ENCODE measurements around the gene ADARB2.
A peak's percentile ranks its signal among the peaks of the same experiment; 100 is the strongest.

ADARB2 gene

DNA sequence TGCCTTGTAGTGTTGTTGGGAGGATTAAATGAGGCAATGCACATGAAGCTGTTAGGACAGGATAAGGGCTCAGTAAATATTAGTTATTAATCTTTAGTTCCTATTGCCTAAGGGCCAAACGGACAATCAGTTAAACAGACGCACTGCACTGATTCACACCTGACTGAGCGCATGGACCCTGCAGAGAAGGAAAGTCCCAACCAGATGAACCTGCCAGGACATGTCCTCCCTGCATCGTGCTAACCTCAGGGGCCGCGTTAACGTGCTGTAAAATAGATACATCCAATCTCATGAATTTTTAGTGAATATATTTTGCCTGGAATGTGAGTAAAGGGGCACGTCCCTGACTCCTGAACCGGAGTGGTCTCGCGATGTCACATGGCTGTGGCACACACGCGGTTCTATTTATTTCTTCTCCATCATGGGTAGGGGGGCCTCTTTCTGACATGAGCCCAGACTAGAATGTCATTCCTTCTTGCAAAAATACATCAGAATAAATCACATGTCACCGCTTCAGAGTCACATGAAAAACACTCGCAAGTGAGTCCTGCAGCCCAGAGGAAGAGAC is 12.3 kb downstream of the ADARB2 start:
- Mint-ChIP-seq H3K36me3 (no peaks in the 10 kb centered on the region), H3K27ac (no peak overlapping the region), H3K4me3 (no peak overlapping the region), H3K9me3 (no peaks in the 10 kb centered on the region), H3K4me1 (no peaks in the 10 kb centered on the region), H3K27me3 (peaks cover 13% of the 10 kb centered on the region)
- DNase-seq (ENCODE audit: low spot score in 2 of 2) (no peak), ATAC-seq (ENCODE audit: low read depth) (no peak)

DNA sequence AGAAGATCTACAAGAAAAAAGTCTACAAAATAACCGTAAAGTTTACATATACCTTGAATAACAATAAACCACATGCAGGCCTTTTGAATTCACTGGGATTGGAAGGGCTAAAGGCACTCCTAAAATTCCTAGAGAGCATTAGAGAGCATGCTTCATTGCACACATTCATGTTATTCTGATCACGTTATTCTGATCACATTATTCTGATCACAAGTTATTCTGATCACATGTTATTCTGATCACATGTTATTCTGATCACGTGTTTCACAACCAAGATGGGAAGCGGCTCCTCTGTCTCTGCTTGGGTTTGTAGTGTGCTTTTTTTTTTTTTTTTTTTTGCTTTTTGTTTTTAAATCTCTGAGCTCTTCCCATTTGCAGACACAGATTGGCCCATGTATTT is 20.5 kb downstream of the ADARB2 start:
- no peak overlapping the region for H3K4me3 Mint-ChIP-seq
- peaks cover 5% of the 10 kb centered on the region for H3K4me1 Mint-ChIP-seq
- peaks cover 27% of the 10 kb centered on the region for H3K27me3 Mint-ChIP-seq
- peaks cover 2% of the 10 kb centered on the region for H3K9me3 Mint-ChIP-seq
- H3K27ac Mint-ChIP-seq = no peak overlapping the region
- ATAC-seq (ENCODE audit: low read depth) = no peak
- no peak for DNase-seq (ENCODE audit: low spot score in 2 of 2)
- peaks cover 2% of the 10 kb centered on the region for H3K36me3 Mint-ChIP-seq

DNA sequence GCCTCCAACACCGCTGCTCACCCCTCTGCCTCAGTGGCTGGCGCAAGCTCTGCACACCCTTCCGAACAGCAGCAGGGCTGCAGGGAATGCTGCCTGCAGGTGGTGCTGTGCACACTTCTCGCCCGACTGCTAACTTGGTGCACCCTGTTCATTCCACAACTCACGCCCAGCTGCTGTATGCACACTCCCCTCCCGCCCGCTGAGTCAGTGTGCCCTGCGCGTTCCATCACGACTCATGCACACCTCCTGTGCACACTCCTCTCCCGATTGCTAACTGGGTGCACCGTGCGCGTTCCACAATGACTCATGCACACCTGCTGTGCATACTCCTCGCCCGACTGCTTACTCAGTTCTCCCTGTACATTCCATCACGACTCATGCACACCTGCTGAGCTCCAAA is 21.5 kb downstream of the ADARB2 start:
- peaks cover 5% of the 10 kb centered on the region for H3K4me1 Mint-ChIP-seq
- no peak overlapping the region for H3K27ac Mint-ChIP-seq
- H3K9me3 Mint-ChIP-seq = peaks cover 2% of the 10 kb centered on the region
- peaks cover 2% of the 10 kb centered on the region for H3K36me3 Mint-ChIP-seq
- no peak overlapping the region for H3K4me3 Mint-ChIP-seq
- DNase-seq (ENCODE audit: low spot score in 2 of 2) (no peak), ATAC-seq (ENCODE audit: low read depth) (peak; percentile 64)
- H3K27me3 Mint-ChIP-seq = peaks cover 30% of the 10 kb centered on the region

DNA sequence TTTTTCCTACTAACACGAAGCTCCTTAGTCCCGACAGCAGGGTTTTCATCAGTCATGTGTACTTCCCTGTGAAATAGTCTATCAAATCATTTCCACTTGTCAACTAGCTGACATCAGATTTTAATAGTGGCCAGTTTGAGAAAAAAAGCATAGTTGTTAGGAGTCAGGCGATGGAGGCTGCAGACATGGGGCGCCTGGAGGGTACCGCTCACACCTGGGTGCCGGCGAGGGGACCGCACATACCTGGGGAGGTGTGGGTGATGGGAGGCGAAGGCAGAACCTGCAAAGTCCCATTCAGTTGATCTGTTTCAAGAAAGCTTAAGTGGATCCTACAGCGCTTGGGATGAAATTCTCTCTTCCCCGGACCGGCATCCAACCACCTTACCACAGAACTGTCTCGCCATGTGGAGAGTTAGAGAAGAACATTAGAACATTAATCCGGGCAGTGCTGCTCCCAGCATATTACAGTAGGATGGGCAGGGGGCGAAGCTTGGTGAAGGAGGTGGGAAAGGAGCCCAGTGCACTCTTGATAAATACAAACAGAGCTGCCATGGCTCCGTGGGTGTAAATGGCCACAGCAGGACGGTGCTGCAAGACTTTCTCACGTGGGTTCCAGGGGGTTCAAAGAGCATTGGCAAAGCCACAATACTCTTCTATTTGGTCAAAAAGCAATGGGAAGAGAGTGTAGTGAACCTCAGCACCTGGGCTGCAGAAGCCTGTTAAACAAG is 24.2 kb downstream of the ADARB2 start:
- no peak for DNase-seq (ENCODE audit: low spot score in 2 of 2)
- Mint-ChIP-seq H3K27me3 (peaks cover 28% of the 10 kb centered on the region), H3K36me3 (peaks cover 2% of the 10 kb centered on the region), H3K4me1 (peaks cover 5% of the 10 kb centered on the region), H3K9me3 (peaks cover 2% of the 10 kb centered on the region), H3K27ac (no peak overlapping the region), H3K4me3 (no peak overlapping the region)
- ATAC-seq (ENCODE audit: low read depth) = no peak

DNA sequence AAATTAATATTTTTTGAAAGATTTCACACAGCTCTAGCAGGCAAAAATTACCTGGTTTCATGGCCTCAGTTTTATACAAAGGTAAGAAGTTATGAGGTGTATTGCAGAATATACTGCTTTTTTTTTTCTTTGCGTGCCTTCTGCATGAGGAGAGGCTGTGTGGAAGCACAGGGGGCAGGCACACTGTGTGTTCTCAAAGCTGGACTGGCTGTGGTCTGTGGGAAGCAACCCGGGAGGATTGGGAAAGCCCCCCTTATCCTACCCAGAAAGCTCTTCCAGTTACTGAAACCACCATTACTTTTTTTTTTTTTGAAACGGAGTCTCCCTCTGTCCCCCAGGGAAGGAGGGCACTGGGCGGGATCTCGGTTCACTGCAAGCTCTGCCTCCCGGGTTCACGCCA is 25.0 kb downstream of the ADARB2 start:
- no peak for DNase-seq (ENCODE audit: low spot score in 2 of 2)
- Mint-ChIP-seq H3K27me3 (peaks cover 26% of the 10 kb centered on the region), H3K4me3 (no peak overlapping the region), H3K36me3 (peaks cover 2% of the 10 kb centered on the region), H3K9me3 (peaks cover 2% of the 10 kb centered on the region), H3K27ac (no peak overlapping the region), H3K4me1 (peaks cover 5% of the 10 kb centered on the region)
- no peak for ATAC-seq (ENCODE audit: low read depth)

DNA sequence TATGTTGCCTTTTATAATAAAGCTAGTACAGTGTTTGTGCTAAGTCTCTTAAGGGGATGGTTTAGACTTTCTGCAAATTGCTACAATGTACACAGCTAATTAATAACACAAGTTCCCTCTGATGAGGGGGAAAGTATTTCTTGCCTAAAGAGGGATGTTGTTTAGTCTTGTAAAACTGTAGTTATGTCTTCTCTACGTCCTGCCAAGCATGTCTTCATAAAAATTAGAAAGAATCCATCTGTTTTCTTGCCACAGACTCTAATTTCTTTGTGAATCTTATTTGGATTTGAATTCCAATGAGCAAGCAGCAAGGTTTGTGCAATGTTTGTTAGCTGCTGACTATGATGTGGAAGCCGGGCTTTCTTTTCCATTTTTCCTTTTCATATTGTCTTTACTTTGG is 28.2 kb downstream of the ADARB2 start:
- peaks cover 27% of the 10 kb centered on the region for H3K27me3 Mint-ChIP-seq
- no peak overlapping the region for H3K4me3 Mint-ChIP-seq
- H3K9me3 Mint-ChIP-seq = peaks cover 2% of the 10 kb centered on the region

DNA sequence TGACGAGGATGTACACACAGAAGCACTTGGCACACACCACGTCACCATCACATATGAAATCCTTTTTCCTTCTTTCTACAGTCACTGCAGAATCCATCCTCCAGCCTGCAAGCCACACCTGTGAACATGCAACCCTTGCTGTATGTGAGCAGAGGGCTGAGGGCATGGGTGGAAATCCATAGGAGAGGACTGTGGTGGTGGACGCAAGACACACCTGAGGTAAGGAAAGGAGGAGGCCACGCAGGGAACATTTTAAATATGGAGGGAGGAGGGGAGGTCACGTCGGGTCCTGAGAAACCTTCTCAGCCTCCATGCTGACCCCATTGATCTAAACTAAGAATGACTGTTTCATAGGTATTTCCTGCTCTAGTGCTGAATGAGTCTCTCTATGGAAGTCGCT is 28.6 kb downstream of the ADARB2 start:
- no peak overlapping the region for H3K27ac Mint-ChIP-seq
- peaks cover 11% of the 10 kb centered on the region for H3K4me1 Mint-ChIP-seq
- no peak overlapping the region for H3K4me3 Mint-ChIP-seq
- H3K27me3 Mint-ChIP-seq = peaks cover 27% of the 10 kb centered on the region
- DNase-seq (ENCODE audit: low spot score in 2 of 2) (no peak), ATAC-seq (ENCODE audit: low read depth) (no peak)
- H3K9me3 Mint-ChIP-seq = peaks cover 2% of the 10 kb centered on the region
- H3K36me3 Mint-ChIP-seq = peaks cover 2% of the 10 kb centered on the region

More for the DNA sequence above, 28.2 kb downstream of the ADARB2 start:
- Mint-ChIP-seq H3K4me1 (peaks cover 11% of the 10 kb centered on the region), H3K27ac (no peak overlapping the region), H3K36me3 (peaks cover 2% of the 10 kb centered on the region)
- DNase-seq (ENCODE audit: low spot score in 2 of 2) (no peak), ATAC-seq (ENCODE audit: low read depth) (no peak)

DNA sequence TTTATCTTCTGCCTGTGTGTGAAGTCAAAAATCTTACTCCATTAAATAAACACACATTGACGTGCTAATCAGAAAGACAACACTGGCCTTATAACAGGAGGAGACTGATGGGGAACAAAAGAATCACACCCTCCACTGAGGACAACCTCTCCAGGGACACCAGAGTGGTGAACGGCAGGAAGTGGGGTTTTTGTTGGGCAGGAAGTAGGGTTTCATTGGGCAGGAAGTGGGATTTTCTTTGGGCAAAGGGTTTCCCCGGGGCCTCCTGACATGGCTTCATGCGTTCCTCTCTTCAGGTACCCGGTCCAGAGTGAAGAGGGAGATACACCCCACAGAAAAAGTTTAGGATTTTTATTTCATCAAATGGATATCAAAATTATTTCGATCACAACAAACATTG is 30.6 kb downstream of the ADARB2 start:
- peak; percentile 80 for ATAC-seq (ENCODE audit: low read depth)
- no peak overlapping the region for H3K4me3 Mint-ChIP-seq
- no peak overlapping the region for H3K27ac Mint-ChIP-seq

DNA sequence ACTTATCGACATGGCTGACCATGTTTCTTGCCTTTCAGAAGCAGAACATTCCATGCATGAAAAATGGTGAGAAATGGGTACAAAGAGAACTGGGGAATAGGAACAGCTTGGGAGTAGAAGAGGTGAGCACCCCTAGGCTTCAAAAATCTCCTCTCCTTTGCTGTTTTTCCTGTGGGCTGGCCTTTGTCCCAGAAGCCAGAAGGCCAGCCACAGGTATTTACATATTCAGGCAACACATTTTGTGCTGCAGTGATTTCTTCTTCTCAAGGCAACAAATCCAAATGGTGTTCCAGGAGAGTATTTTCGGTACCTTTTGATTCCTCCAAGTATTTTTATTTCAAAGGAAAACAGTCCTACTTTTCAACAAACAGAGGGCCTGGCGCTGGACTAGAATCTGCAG is 31.1 kb downstream of the ADARB2 start:
- H3K27ac Mint-ChIP-seq = no peak overlapping the region
- no peak for ATAC-seq (ENCODE audit: low read depth)
- no peaks in the 10 kb centered on the region for H3K36me3 Mint-ChIP-seq
- no peak overlapping the region for H3K4me3 Mint-ChIP-seq
- no peaks in the 10 kb centered on the region for H3K9me3 Mint-ChIP-seq
- H3K4me1 Mint-ChIP-seq = peaks cover 11% of the 10 kb centered on the region
- H3K27me3 Mint-ChIP-seq = peaks cover 32% of the 10 kb centered on the region
- DNase-seq (ENCODE audit: low spot score in 2 of 2) = no peak

More for the DNA sequence above, 30.6 kb downstream of the ADARB2 start:
- peaks cover 32% of the 10 kb centered on the region for H3K27me3 Mint-ChIP-seq
- DNase-seq (ENCODE audit: low spot score in 2 of 2) = peak in 1 of 2 donors; percentile 16
- peaks cover 11% of the 10 kb centered on the region for H3K4me1 Mint-ChIP-seq
- H3K36me3 Mint-ChIP-seq = no peaks in the 10 kb centered on the region
- no peaks in the 10 kb centered on the region for H3K9me3 Mint-ChIP-seq

DNA sequence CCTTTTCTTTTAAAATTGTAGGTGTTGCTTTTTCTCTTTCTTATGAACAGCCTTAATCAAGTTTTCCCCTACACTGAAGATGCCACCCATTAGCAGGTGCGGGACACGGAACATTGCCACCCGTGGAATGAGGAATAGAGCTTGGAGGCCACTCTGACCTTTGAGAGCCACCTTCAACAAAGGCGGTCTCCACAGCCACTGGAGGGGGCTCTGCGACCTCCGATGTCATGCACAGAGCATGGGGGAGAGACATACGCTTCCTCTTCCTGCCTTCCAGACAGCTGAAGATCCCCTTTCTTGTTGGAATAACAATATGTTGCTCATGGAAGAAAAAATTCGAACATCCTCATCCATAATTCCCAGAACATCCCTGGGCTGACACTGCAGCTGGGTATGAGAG is 39.1 kb downstream of the ADARB2 start:
- ATAC-seq (ENCODE audit: low read depth) = no peak
- H3K4me3 Mint-ChIP-seq = no peak overlapping the region
- H3K27ac Mint-ChIP-seq = no peak overlapping the region
- no peaks in the 10 kb centered on the region for H3K9me3 Mint-ChIP-seq
- H3K4me1 Mint-ChIP-seq = peaks cover 3% of the 10 kb centered on the region
- peaks cover 23% of the 10 kb centered on the region for H3K27me3 Mint-ChIP-seq
- H3K36me3 Mint-ChIP-seq = no peaks in the 10 kb centered on the region
- DNase-seq (ENCODE audit: low spot score in 2 of 2) = no peak

DNA sequence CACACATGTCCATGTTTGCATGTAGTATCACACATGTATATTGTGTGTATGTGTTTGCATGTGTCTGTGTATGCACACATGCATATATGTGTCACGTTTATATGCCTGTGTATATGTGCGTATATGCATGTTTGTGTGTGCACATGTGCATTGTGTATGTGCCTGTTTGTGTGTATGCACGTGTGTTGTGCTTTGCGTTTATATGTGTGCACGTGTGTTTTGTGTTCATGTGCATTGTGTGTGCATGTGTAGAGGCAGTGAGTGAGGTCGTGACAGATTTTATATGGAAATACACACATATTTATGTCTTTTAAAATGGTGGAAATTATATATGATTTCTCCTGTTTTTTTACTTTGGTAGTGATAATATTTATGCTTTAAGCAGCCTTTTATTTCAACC is 41.2 kb downstream of the ADARB2 start:
- Mint-ChIP-seq H3K9me3 (no peaks in the 10 kb centered on the region), H3K27me3 (peaks cover 16% of the 10 kb centered on the region), H3K27ac (no peak overlapping the region), H3K36me3 (no peaks in the 10 kb centered on the region), H3K4me3 (no peak overlapping the region), H3K4me1 (peaks cover 3% of the 10 kb centered on the region)
- DNase-seq (ENCODE audit: low spot score in 2 of 2) = no peak
- no peak for ATAC-seq (ENCODE audit: low read depth)

DNA sequence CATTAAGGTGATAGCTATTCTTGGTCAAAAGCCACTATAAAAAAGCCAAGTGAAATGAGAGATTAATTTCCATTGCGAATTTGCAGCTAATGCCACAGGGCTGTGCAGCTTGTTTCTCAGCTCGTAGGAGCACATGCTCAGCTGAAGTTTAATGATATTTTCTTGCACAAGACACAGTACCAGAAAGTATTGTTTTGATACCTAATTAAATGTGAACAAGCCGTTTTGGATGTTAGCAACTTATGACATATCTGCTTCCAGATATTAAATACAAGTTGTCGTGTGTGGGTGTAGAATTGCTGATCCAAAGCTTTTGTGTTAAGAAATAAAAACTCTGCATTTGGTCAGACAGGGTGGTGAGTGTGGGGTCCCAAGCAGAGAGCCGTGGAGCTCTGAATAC is 47.2 kb downstream of the ADARB2 start:
- ATAC-seq (ENCODE audit: low read depth) (no peak), DNase-seq (ENCODE audit: low spot score in 2 of 2) (no peak)
- H3K27me3 Mint-ChIP-seq = peaks cover 20% of the 10 kb centered on the region
- H3K36me3 Mint-ChIP-seq = no peaks in the 10 kb centered on the region
- no peak overlapping the region for H3K4me3 Mint-ChIP-seq
- H3K9me3 Mint-ChIP-seq = no peaks in the 10 kb centered on the region
- H3K27ac Mint-ChIP-seq = no peak overlapping the region
- H3K4me1 Mint-ChIP-seq = peaks cover 3% of the 10 kb centered on the region

DNA sequence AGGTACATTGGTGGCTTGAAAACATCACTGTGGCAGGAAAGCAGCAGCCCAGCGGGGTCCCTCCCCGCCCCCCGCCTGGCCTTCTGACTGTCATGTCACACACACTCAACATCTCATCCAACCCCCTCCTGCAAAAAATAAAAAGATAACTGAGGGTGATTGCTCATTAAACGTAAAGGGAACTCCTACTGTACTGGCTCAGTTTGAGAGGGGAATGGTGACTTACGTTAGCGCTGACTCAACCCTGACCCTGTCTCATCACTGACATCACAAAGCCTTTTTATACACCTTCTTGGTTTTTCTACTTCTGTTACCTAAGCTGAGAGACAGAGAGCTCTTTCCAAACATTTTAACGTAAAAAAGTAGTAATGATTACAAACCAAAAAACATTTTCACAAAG is 48.8 kb downstream of the ADARB2 start:
- H3K4me3 Mint-ChIP-seq = no peak overlapping the region
- peaks cover 1% of the 10 kb centered on the region for H3K9me3 Mint-ChIP-seq
- H3K36me3 Mint-ChIP-seq = peaks cover 2% of the 10 kb centered on the region
- DNase-seq (ENCODE audit: low spot score in 2 of 2) (no peak), ATAC-seq (ENCODE audit: low read depth) (no peak)
- peaks cover 18% of the 10 kb centered on the region for H3K27me3 Mint-ChIP-seq
- no peaks in the 10 kb centered on the region for H3K4me1 Mint-ChIP-seq
- no peak overlapping the region for H3K27ac Mint-ChIP-seq

DNA sequence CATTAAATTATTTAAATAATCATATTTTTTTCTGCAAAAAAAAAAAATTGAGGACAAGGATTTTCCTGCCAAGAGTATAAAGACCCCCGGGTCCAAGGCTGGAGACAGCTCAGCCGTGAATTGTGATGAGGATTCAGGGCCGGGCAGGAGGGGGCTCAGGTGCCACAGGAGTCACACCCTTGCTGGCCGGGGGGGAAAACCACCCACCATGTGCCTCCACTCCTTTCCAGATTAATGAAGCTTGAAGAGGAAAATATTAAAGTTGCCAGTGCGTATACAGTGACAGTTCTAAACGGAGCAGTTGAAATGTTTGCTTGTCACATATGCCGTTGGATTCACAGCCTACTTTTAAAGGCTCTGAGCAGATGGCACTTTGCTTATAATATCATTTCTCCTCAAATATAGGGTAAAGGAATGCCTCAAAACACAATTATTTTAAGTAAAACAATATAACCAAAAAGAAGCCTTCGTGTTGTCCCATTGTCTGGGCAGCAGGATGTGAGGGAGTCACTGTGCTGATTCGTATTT is 49.6 kb downstream of the ADARB2 start:
- H3K36me3 Mint-ChIP-seq = peaks cover 2% of the 10 kb centered on the region
- H3K4me1 Mint-ChIP-seq = no peaks in the 10 kb centered on the region
- peaks cover 1% of the 10 kb centered on the region for H3K9me3 Mint-ChIP-seq
- no peak overlapping the region for H3K27ac Mint-ChIP-seq
- DNase-seq (ENCODE audit: low spot score in 2 of 2) (no peak), ATAC-seq (ENCODE audit: low read depth) (no peak)
- H3K27me3 Mint-ChIP-seq = peaks cover 19% of the 10 kb centered on the region
- H3K4me3 Mint-ChIP-seq = no peak overlapping the region

DNA sequence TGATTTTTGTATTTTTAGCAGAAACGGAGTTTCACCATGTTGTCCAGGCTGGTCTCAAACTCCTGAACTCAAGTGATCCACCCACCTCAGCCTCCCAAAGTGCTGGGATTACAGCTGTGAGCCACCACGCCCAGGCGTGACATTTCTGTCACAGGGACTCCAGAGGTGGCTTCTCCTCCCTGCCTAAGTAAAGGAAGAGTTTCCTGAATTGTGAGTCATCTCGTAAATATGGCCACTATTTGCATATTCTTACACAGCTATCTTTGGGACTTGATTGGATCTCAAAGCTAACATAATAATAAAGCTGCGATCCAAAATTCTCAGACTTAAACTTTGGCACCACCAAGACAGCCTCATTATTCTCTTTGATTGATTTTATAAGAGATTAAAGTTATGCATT is 50.1 kb downstream of the ADARB2 start:
- H3K27me3 Mint-ChIP-seq = peaks cover 19% of the 10 kb centered on the region

More for the DNA sequence above, 50.1 kb downstream of the ADARB2 start:
- DNase-seq (ENCODE audit: low spot score in 2 of 2) (no peak), ATAC-seq (ENCODE audit: low read depth) (no peak)
- no peak overlapping the region for H3K4me3 Mint-ChIP-seq
- no peak overlapping the region for H3K27ac Mint-ChIP-seq
- peaks cover 1% of the 10 kb centered on the region for H3K9me3 Mint-ChIP-seq
- no peaks in the 10 kb centered on the region for H3K4me1 Mint-ChIP-seq
- H3K36me3 Mint-ChIP-seq = peaks cover 2% of the 10 kb centered on the region
